Activated CD8-positive, alpha-beta T cell treated with anti-CD3 and anti-CD28 coated beads, Interleukin-2, amount 10 ng/mL, durations not matched to agents 7 days and 5 days (primary cell): ENCODE measurements around the gene SNCAIP. TPM values are rescaled to one million over a fixed set of nuclear protein-coding genes. Genes with fewer than 3 reads are reported as not detected.

ENCODE experiments used
- total RNA-seq, 2 experiments: library from RNA; stranded (reverse); gene quantifications; one replicate each; pipeline ENCODE4 v1.2.3, GENCODE V29; 2021

Gene SNCAIP
- total RNA-seq, 2 experiments from 2014 or later = not detected

Other genes starting within 250 kb of the SNCAIP start
- gene LOX, start 234.0 kb upstream of the SNCAIP start, total RNA-seq = not detected
- not detected for gene ZNF474, start 182.7 kb upstream of the SNCAIP start, total RNA-seq